ENCODE data around the gene MYOC.
"Not testable (repeated sequence)": the region's sequence is repeated elsewhere in the genome, so short reads cannot be mapped to it uniquely, and the experiment has no call there.

Gene MYOC

DNA sequence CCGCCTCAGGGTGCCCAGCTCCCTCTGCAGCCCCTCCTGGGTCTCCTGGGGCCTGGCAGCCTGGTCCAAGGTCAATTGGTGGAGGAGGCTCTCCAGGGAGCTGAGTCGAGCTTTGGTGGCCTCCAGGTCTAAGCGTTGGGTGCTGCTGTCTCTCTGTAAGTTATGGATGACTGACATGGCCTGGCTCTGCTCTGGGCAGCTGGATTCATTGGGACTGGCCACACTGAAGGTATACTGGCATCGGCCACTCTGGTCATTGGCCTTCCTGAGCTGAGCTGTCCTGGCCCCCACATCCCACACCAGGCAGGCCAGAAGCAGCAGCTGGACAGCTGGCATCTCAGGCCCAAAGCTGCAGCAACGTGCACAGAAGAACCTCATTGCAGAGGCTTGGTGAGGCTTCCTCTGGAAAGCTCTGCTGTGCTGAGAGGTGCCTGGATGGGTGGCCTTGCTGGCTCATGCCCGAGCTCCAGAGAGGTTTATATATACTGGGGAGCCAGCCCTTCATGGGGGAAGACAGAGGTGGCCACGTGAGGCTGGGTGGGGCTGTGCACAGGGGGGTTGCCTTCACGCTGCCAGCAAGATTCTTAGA, at the start of gene MYOC:
Gene MYOC (minus strand): TSS at position 455 of the 589 bp plus-strand sequence. CDS start 77 bp downstream, at position 378.
- intact Hi-C loops (cut with DNase I): no loop called here
- no peak for DNase-seq

GRCh38 chr1:171699531-171699930, 47.0 kb upstream of the MYOC start:
- intact Hi-C loops (cut with DNase I): no loop called here
- no peak for DNase-seq

GRCh38 chr1:171695772-171696171, 43.3 kb upstream of the MYOC start:
- intact Hi-C loops (cut with DNase I); DNase-seq: not testable (repeated sequence)

- intact Hi-C loops (cut with DNase I); DNase-seq: not testable (repeated sequence)
These were observed 41.1 kb upstream of the MYOC start for GRCh38 chr1:171693541-171693940.

DNA sequence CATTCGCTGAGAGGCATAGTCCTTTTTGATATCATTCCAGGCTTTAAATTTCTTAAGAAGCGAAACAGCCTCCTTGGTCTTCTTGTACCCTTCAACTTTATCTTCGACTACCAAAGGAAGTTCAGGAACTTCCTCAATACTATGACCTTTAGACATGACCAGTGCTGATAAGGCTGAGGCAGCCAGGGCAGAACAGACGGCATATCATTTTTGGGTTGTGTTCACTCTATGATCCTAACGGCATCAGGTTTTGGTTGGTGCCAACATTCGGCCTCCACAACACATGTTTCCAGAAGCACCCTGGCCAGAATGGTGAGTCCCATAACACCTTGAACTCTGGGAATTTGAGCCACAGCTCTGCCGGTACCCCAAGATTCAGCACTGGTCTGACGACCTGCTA, 31.4 kb upstream of the MYOC start:
- intact Hi-C loops (cut with DNase I): no loop called here
- no peak for DNase-seq

GRCh38 chr1:171680339-171680738, 27.9 kb upstream of the MYOC start:
- DNase-seq: no peak
- intact Hi-C loops (cut with DNase I): no loop called here

- DNase-seq: no peak
- intact Hi-C loops (cut with DNase I): no loop called here
These were observed 24.3 kb upstream of the MYOC start for GRCh38 chr1:171676823-171677222.

GRCh38 chr1:171674431-171675405, 22.2 kb upstream of the MYOC start:
- intact Hi-C loops (cut with DNase I): no loop called here
- no peak for DNase-seq

DNA sequence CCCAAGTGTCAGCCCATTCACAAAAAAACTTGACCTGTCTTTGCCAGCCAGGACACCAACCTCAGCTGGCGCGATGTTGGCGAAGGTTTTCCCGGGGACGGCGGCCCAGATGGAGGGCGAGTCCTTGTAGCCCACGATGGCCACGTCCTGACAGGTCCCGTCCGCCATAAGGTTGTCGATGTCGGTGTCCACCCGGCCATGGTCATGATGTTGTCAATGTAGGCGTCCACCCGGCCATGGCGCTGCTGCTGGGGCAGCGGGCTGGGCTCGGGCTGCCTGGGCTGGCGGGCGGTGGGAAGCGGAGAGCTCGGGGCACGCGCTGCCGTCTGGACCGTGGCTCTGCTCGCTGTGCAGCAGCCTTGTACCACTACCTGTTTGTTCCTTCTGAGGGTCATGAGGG, 18.3 kb upstream of the MYOC start:
- intact Hi-C loops (cut with DNase I): no loop called here
- DNase-seq: no peak

DNA sequence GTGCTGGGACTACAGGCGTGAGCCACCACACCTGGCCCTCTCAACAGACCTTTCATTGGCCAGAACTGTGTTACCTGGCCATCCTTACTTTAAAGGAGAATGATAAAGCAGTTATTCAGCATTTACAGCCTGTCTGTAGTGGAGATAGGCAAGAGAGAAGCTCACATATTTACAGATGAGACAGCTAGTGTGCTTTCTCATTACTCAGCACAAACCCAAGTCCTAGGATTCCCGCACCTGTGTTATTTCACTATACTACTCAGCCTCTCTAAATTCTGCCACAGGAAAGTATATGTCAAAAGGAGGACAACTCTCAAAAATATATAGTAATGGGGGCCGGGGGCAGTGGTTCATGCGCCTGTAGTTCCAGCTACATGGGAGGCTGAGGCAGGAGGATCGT, 15.9 kb upstream of the MYOC start:
- intact Hi-C loops (cut with DNase I): no loop called here
- DNase-seq: no peak

- DNase-seq: no peak
- intact Hi-C loops (cut with DNase I): no loop called here
These were observed 13.8 kb upstream of the MYOC start for GRCh38 chr1:171666114-171666769.

GRCh38 chr1:171664976-171665375, 12.5 kb upstream of the MYOC start:
- no peak for DNase-seq
- intact Hi-C loops (cut with DNase I): no loop called here

DNA sequence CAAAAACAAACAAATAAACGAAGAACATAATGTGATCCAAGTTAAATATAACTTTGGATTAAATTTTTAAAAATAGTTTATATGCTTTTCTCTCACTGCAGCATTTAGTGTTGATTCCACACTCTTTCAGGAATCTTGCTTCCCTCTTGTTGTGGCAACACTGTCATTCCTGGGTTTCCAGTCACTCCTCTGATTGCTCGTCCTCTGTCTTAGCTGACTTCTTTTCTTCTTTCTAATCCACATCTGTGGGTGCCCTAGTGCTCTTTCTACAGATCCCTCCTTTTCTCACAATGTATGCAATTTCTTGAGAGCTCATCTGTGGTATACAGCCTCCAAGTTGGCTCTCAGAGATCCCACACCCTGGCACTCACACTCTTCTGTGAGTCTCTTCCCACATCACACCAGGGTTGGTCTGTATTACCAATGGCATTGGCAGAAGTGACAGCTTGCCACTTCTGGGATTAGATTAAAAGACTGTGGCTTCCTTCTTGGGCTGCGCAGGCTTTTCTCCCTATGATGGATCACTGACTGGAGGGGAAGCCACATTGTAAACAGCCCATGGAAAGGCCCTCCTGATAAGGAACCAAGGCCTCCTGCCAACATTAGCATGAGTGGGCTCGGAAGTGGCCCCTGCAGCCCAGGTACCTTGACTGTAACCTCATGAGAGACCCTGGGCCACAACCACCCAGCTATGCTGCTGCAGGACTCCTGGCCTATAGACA, 11.5 kb upstream of the MYOC start:
- DNase-seq: no peak
- intact Hi-C loops (cut with DNase I): no loop called here

- intact Hi-C loops (cut with DNase I): no loop called here
- no peak for DNase-seq
These were observed 10.8 kb upstream of the MYOC start for GRCh38 chr1:171663036-171663853.

- intact Hi-C loops (cut with DNase I): no loop called here
- DNase-seq: no peak
These were observed 8.7 kb upstream of the MYOC start for GRCh38 chr1:171661076-171661650.

- DNase-seq; intact Hi-C loops (cut with DNase I): not testable (repeated sequence)
These were observed 3.7 kb upstream of the MYOC start for GRCh38 chr1:171656206-171656605.

GRCh38 chr1:171655746-171656116, 3.2 kb upstream of the MYOC start:
- no peak for DNase-seq
- intact Hi-C loops (cut with DNase I): no loop called here

DNA sequence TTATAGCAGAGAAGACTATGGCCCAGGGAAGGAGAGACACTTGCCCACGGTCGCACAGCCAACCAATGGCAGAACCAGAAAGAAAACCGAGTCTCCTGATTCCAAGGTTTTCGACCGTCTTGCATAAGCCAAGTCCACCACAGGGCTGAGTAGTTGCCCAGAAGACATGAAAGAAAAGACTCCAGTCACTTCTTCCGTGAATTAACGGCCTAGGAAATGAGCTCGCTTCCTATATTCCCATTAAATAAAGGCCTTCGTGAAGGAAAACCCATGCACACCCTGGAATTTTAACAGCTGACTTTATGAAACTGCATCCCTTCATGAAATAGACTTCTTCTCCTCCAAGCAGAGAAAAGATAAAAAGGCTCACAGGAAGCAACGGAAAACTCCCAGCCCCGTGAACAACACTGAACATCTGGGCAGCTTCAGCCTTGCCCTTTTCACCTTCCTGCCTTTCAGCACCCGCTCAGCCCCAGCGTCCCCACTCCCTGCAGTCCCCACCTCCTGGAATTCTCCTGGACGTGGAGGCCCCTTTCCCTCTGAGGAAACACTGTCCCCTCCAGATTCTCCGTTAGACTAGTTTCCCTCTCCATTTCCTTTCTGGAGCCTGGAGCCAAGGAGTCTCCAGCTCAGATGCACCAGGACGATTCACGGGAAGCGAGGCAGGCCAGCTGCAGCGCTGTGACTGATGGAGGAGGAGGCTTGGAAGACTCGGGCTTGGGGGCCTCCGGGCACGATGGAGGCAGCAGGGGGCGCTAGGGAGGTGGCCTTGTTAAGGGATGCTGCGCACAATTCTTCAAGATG, 2.7 kb upstream of the MYOC start:
- intact Hi-C loops (cut with DNase I): no loop called here
- DNase-seq: peak in 4 of 10 donors; percentile 38 to 85 (median 50)
